MM.1S (cell line): ENCODE results near the gene TERB1.

Experiments used
- CTCF ChIP-seq: fragments of 300-600 bp; sonication (generic); IDR thresholded peaks from 2 replicates; pipeline ENCODE4 v1.5.1; 2016; ENCODE audit warnings: antibody characterized with exemption, low read length, mixed read lengths
- EZH2 ChIP-seq: fragments of 300-600 bp; sonication (generic); optimal IDR thresholded peaks from 2 replicates; pipeline ENCODE3; 2017; ENCODE audit warnings: low read depth, mild to moderate bottlenecking, antibody characterized with exemption, low read length, mixed read lengths
- EZH2phosphoT487 ChIP-seq: fragments of 300-600 bp; sonication (generic); IDR thresholded peaks from 2 replicates; pipeline ENCODE4 v1.6.1; 2018; ENCODE audit warnings: antibody characterized with exemption, low read length

- TF ChIP-seq EZH2 (no peak), CTCF (no peak), EZH2phosphoT487 (no peak)
Observed at GRCh38 chr16:66848172-66848571, 46.8 kb upstream of the TERB1 start.
